ENCODE measurements around the gene COL9A2.
A peak's percentile ranks its signal among the peaks of the same experiment; 100 is the strongest.

COL9A2 gene

GRCh38 chr1:40315795-40316594, 1.1 kb downstream of the COL9A2 start:
- no peaks in the 10 kb centered on the region for H3K9me3 ChIP-seq (ENCODE audit: control insufficient read depth, low read depth, low read length)
- H3K4me3 ChIP-seq (ENCODE audit: low read length), result peak overlapping the region; percentile 54
- H3K27ac ChIP-seq (ENCODE audit: low read length), result no peak overlapping the region
- H3K27me3 ChIP-seq (ENCODE audit: control insufficient read depth, insufficient read depth, low read length), result peaks cover 63% of the 10 kb centered on the region
- peaks cover 12% of the 10 kb centered on the region for H3K4me1 ChIP-seq (ENCODE audit: control insufficient read depth, low read depth, low read length)
- H3K36me3 ChIP-seq (ENCODE audit: control insufficient read depth, low read depth, low read length), result no peaks in the 10 kb centered on the region
- peak overlapping the region; percentile 1 for H3K9ac ChIP-seq (ENCODE audit: low read length)

- peaks cover 12% of the 10 kb centered on the region for H3K4me1 ChIP-seq (ENCODE audit: control insufficient read depth, low read depth, low read length)
- peak overlapping the region; percentile 1 for H3K9ac ChIP-seq (ENCODE audit: low read length)
- peaks cover 63% of the 10 kb centered on the region for H3K27me3 ChIP-seq (ENCODE audit: control insufficient read depth, insufficient read depth, low read length)
- peak overlapping the region; percentile 54 for H3K4me3 ChIP-seq (ENCODE audit: low read length)
- H3K9me3 ChIP-seq (ENCODE audit: control insufficient read depth, low read depth, low read length), result no peaks in the 10 kb centered on the region
- no peaks in the 10 kb centered on the region for H3K36me3 ChIP-seq (ENCODE audit: control insufficient read depth, low read depth, low read length)
- no peak overlapping the region for H3K27ac ChIP-seq (ENCODE audit: low read length)
Observed at GRCh38 chr1:40315239-40315794, 1.8 kb downstream of the COL9A2 start.

- H3K27me3 ChIP-seq (ENCODE audit: control insufficient read depth, insufficient read depth, low read length), result peaks cover 63% of the 10 kb centered on the region
- peak overlapping the region; percentile 53 for H3K4me3 ChIP-seq (ENCODE audit: low read length)
- no peaks in the 10 kb centered on the region for H3K9me3 ChIP-seq (ENCODE audit: control insufficient read depth, low read depth, low read length)
- no peaks in the 10 kb centered on the region for H3K36me3 ChIP-seq (ENCODE audit: control insufficient read depth, low read depth, low read length)
- no peak overlapping the region for H3K27ac ChIP-seq (ENCODE audit: low read length)
- peaks cover 12% of the 10 kb centered on the region for H3K4me1 ChIP-seq (ENCODE audit: control insufficient read depth, low read depth, low read length)
- H3K9ac ChIP-seq (ENCODE audit: low read length), result no peak overlapping the region
Observed at GRCh38 chr1:40314721-40315238, 2.3 kb downstream of the COL9A2 start.

- no peaks in the 10 kb centered on the region for H3K36me3 ChIP-seq (ENCODE audit: control insufficient read depth, low read depth, low read length)
- peaks cover 59% of the 10 kb centered on the region for H3K27me3 ChIP-seq (ENCODE audit: control insufficient read depth, insufficient read depth, low read length)
- no peak overlapping the region for H3K9ac ChIP-seq (ENCODE audit: low read length)
- peaks cover 12% of the 10 kb centered on the region for H3K4me1 ChIP-seq (ENCODE audit: control insufficient read depth, low read depth, low read length)
- peak overlapping the region; percentile 53 for H3K4me3 ChIP-seq (ENCODE audit: low read length)
- no peaks in the 10 kb centered on the region for H3K9me3 ChIP-seq (ENCODE audit: control insufficient read depth, low read depth, low read length)
- no peak overlapping the region for H3K27ac ChIP-seq (ENCODE audit: low read length)
Observed at GRCh38 chr1:40313958-40314720, 2.9 kb downstream of the COL9A2 start.

GRCh38 chr1:40313329-40313957, 3.6 kb downstream of the COL9A2 start:
- peaks cover 52% of the 10 kb centered on the region for H3K27me3 ChIP-seq (ENCODE audit: control insufficient read depth, insufficient read depth, low read length)
- H3K27ac ChIP-seq (ENCODE audit: low read length), result no peak overlapping the region
- no peak overlapping the region for H3K4me3 ChIP-seq (ENCODE audit: low read length)
- no peak overlapping the region for H3K9ac ChIP-seq (ENCODE audit: low read length)
- no peaks in the 10 kb centered on the region for H3K36me3 ChIP-seq (ENCODE audit: control insufficient read depth, low read depth, low read length)
- H3K9me3 ChIP-seq (ENCODE audit: control insufficient read depth, low read depth, low read length), result no peaks in the 10 kb centered on the region
- H3K4me1 ChIP-seq (ENCODE audit: control insufficient read depth, low read depth, low read length), result peaks cover 12% of the 10 kb centered on the region

GRCh38 chr1:40312238-40313205, 4.6 kb downstream of the COL9A2 start:
- H3K36me3 ChIP-seq (ENCODE audit: control insufficient read depth, low read depth, low read length), result no peaks in the 10 kb centered on the region
- no peak overlapping the region for H3K27ac ChIP-seq (ENCODE audit: low read length)
- peaks cover 12% of the 10 kb centered on the region for H3K4me1 ChIP-seq (ENCODE audit: control insufficient read depth, low read depth, low read length)
- peaks cover 43% of the 10 kb centered on the region for H3K27me3 ChIP-seq (ENCODE audit: control insufficient read depth, insufficient read depth, low read length)
- no peaks in the 10 kb centered on the region for H3K9me3 ChIP-seq (ENCODE audit: control insufficient read depth, low read depth, low read length)
- no peak overlapping the region for H3K4me3 ChIP-seq (ENCODE audit: low read length)
- H3K9ac ChIP-seq (ENCODE audit: low read length), result no peak overlapping the region

GRCh38 chr1:40311692-40312091, 5.4 kb downstream of the COL9A2 start:
- Histone ChIP-seq H3K4me3 (ENCODE audit: low read length) (no peak overlapping the region), H3K27me3 (ENCODE audit: control insufficient read depth, insufficient read depth, low read length) (peaks cover 34% of the 10 kb centered on the region), H3K9ac (ENCODE audit: low read length) (no peak overlapping the region), H3K36me3 (ENCODE audit: control insufficient read depth, low read depth, low read length) (no peaks in the 10 kb centered on the region), H3K4me1 (ENCODE audit: control insufficient read depth, low read depth, low read length) (peaks cover 12% of the 10 kb centered on the region), H3K9me3 (ENCODE audit: control insufficient read depth, low read depth, low read length) (no peaks in the 10 kb centered on the region), H3K27ac (ENCODE audit: low read length) (no peak overlapping the region)

GRCh38 chr1:40310983-40311642, 6.0 kb downstream of the COL9A2 start:
- no peak overlapping the region for H3K4me3 ChIP-seq (ENCODE audit: low read length)
- H3K36me3 ChIP-seq (ENCODE audit: control insufficient read depth, low read depth, low read length), result no peaks in the 10 kb centered on the region
- peaks cover 29% of the 10 kb centered on the region for H3K27me3 ChIP-seq (ENCODE audit: control insufficient read depth, insufficient read depth, low read length)
- H3K4me1 ChIP-seq (ENCODE audit: control insufficient read depth, low read depth, low read length), result peaks cover 12% of the 10 kb centered on the region
- H3K9me3 ChIP-seq (ENCODE audit: control insufficient read depth, low read depth, low read length), result no peaks in the 10 kb centered on the region
- H3K9ac ChIP-seq (ENCODE audit: low read length), result no peak overlapping the region
- H3K27ac ChIP-seq (ENCODE audit: low read length), result no peak overlapping the region

GRCh38 chr1:40310129-40310461, 7.0 kb downstream of the COL9A2 start:
- no peaks in the 10 kb centered on the region for H3K36me3 ChIP-seq (ENCODE audit: control insufficient read depth, low read depth, low read length)
- peaks cover 12% of the 10 kb centered on the region for H3K4me1 ChIP-seq (ENCODE audit: control insufficient read depth, low read depth, low read length)
- H3K27ac ChIP-seq (ENCODE audit: low read length), result no peak overlapping the region
- H3K9me3 ChIP-seq (ENCODE audit: control insufficient read depth, low read depth, low read length), result no peaks in the 10 kb centered on the region
- H3K4me3 ChIP-seq (ENCODE audit: low read length), result no peak overlapping the region
- H3K27me3 ChIP-seq (ENCODE audit: control insufficient read depth, insufficient read depth, low read length), result peaks cover 20% of the 10 kb centered on the region
- no peak overlapping the region for H3K9ac ChIP-seq (ENCODE audit: low read length)

- Histone ChIP-seq H3K27ac (ENCODE audit: low read length) (no peak overlapping the region), H3K4me1 (ENCODE audit: control insufficient read depth, low read depth, low read length) (peaks cover 6% of the 10 kb centered on the region), H3K9me3 (ENCODE audit: control insufficient read depth, low read depth, low read length) (no peaks in the 10 kb centered on the region), H3K36me3 (ENCODE audit: control insufficient read depth, low read depth, low read length) (no peaks in the 10 kb centered on the region), H3K4me3 (ENCODE audit: low read length) (no peak overlapping the region), H3K9ac (ENCODE audit: low read length) (no peak overlapping the region), H3K27me3 (ENCODE audit: control insufficient read depth, insufficient read depth, low read length) (peaks cover 14% of the 10 kb centered on the region)
Observed at GRCh38 chr1:40309374-40310128, 7.5 kb downstream of the COL9A2 start.

Measured in iPS-18a (cell line).